HEK293T (cell line): ENCODE results near the gene SUN3.

Experiments used
- ARNT ChIP-seq: fragments of 450-650 bp; IDR thresholded peaks from 2 replicates; pipeline ENCODE4 v1.6.1; 2017; ENCODE audit warnings: mild to moderate bottlenecking
- ELF4 ChIP-seq: fragments of 450-650 bp; IDR thresholded peaks from 2 replicates; pipeline ENCODE4 v1.6.1; 2017; ENCODE audit warnings: antibody characterized with exemption
- FOXK2 ChIP-seq: fragments of 450-650 bp; IDR thresholded peaks from 2 replicates; pipeline ENCODE4 v1.6.1; 2016; ENCODE audit warnings: mild to moderate bottlenecking
- FOXM1 ChIP-seq: fragments of 450-650 bp; IDR thresholded peaks from 2 replicates; pipeline ENCODE4 v1.6.1; 2017; ENCODE audit warnings: mild to moderate bottlenecking, borderline replicate concordance
- HDGF ChIP-seq: fragments of 450-650 bp; IDR thresholded peaks from 2 replicates; pipeline ENCODE4 v1.6.1; 2017; ENCODE audit warnings: antibody characterized with exemption, borderline replicate concordance
- L3MBTL2 ChIP-seq: fragments of 450-650 bp; conservative IDR thresholded peaks from 2 replicates; pipeline ENCODE4 v1.6.1; 2016; ENCODE audit warnings: mild to moderate bottlenecking
- LEF1 ChIP-seq: fragments of 450-650 bp; IDR thresholded peaks from 2 replicates; pipeline ENCODE4 v1.6.1; 2017; ENCODE audit warnings: mild to moderate bottlenecking, borderline replicate concordance
- PKNOX1 ChIP-seq: fragments of 450-650 bp; IDR thresholded peaks from 2 replicates; pipeline ENCODE4 v1.6.1; 2016
- SP1 ChIP-seq: fragments of 450-650 bp; IDR thresholded peaks from 2 replicates; pipeline ENCODE4 v1.6.1; 2017
- SUZ12 ChIP-seq: fragments of 450-650 bp; IDR thresholded peaks from 2 replicates; pipeline ENCODE4 v1.6.1; 2016; ENCODE audit warnings: mild to moderate bottlenecking
- TARDBP ChIP-seq: fragments of 450-650 bp; IDR thresholded peaks from 2 replicates; pipeline ENCODE4 v1.6.1; 2016
- ZNF384 ChIP-seq: fragments of 450-650 bp; IDR thresholded peaks from 2 replicates; pipeline ENCODE4 v1.6.1; 2016

DNA sequence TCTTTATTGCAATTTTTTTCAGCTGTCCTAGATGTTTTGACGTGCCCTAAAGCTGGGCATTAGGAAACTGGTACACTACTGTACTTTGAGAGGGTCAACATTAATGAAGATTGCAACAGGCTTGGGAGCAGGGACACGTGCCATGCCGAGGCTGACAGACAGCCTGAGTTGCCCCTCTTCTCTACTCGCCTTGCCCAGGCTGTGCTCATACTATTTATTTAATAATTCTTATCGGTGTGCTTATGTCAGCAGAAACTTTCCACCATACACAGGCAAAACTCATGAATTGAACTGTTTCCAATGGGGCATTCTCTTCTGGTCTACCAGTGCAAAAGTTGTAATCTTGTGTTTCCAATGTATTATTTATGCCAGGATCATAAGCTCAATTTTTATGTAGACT lies 30.8 kb upstream of the SUN3 start:
- TF ChIP-seq TARDBP = no peak
- TF ChIP-seq FOXM1 = no peak
- TF ChIP-seq ARNT = no peak
- TF ChIP-seq SUZ12 = no peak
- TF ChIP-seq ELF4 = no peak
- TF ChIP-seq SP1 = no peak
- TF ChIP-seq PKNOX1 = no peak
- TF ChIP-seq LEF1 = no peak
- no peak for TF ChIP-seq FOXK2
- TF ChIP-seq ZNF384 = no peak
- TF ChIP-seq HDGF = no peak
- no peak for TF ChIP-seq L3MBTL2
